Measurements from ENCODE around the gene CDNF. TPM values are rescaled to one million over a fixed set of nuclear protein-coding genes. Genes with fewer than 3 reads are reported as not detected.

CDNF gene
- total and polyA plus RNA-seq, 4 donors = 1.5 to 5.9 (median 2.9) TPM

DNA sequence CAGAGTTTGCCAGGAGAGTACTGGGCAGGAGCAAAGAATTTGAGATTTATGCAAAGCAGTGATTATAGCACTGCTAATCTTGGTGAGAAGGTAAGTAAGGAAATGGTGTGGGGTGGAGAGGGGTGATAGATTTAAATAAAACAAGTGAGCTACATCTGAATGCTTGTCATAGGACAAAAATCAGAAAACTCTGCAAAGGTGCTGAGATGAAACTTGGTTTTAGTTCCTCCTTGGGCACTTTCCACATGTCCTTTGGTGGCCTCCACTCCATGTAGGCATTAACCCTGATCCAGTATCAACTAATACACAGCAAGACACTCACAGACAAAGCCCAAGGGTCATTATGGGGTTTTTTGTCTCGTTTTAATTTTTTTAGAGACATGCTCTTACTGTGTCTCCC lies 37.4 kb downstream of the CDNF start:
- no peak overlapping the region for H3K9ac ChIP-seq (ENCODE audit: low read depth in 1 of 2, low read length in 2 of 2)
- H3K9me3 ChIP-seq (ENCODE audit: control insufficient read depth in 4 of 4, low read length in 3 of 4) = no peaks in the 10 kb centered on the region
- no peaks in the 10 kb centered on the region for H3K27me3 ChIP-seq (ENCODE audit: control insufficient read depth in 4 of 4, insufficient read depth in 4 of 4, low read length in 3 of 4)
- no peak overlapping the region for H3K4me3 ChIP-seq (ENCODE audit: low read depth in 1 of 3, low read length in 3 of 3)
- no peaks in the 10 kb centered on the region for H3K4me1 ChIP-seq (ENCODE audit: control insufficient read depth in 4 of 4, insufficient read depth in 4 of 4, low read length in 3 of 4)
- 41% methylated on average over 1 of the region's 1 CpG for WGBS
- DNase-seq (ENCODE audit: low spot score) = no peak
- TF ChIP-seq, protein P1, sequence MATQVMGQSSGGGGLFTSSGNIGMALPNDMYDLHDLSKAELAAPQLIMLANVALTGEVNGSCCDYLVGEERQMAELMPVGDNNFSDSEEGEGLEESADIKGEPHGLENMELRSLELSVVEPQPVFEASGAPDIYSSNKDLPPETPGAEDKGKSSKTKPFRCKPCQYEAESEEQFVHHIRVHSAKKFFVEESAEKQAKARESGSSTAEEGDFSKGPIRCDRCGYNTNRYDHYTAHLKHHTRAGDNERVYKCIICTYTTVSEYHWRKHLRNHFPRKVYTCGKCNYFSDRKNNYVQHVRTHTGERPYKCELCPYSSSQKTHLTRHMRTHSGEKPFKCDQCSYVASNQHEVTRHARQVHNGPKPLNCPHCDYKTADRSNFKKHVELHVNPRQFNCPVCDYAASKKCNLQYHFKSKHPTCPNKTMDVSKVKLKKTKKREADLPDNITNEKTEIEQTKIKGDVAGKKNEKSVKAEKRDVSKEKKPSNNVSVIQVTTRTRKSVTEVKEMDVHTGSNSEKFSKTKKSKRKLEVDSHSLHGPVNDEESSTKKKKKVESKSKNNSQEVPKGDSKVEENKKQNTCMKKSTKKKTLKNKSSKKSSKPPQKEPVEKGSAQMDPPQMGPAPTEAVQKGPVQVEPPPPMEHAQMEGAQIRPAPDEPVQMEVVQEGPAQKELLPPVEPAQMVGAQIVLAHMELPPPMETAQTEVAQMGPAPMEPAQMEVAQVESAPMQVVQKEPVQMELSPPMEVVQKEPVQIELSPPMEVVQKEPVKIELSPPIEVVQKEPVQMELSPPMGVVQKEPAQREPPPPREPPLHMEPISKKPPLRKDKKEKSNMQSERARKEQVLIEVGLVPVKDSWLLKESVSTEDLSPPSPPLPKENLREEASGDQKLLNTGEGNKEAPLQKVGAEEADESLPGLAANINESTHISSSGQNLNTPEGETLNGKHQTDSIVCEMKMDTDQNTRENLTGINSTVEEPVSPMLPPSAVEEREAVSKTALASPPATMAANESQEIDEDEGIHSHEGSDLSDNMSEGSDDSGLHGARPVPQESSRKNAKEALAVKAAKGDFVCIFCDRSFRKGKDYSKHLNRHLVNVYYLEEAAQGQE (IDR thresholded peaks at IDR 0.05) = no peak
- TF ChIP-seq, protein P2, sequence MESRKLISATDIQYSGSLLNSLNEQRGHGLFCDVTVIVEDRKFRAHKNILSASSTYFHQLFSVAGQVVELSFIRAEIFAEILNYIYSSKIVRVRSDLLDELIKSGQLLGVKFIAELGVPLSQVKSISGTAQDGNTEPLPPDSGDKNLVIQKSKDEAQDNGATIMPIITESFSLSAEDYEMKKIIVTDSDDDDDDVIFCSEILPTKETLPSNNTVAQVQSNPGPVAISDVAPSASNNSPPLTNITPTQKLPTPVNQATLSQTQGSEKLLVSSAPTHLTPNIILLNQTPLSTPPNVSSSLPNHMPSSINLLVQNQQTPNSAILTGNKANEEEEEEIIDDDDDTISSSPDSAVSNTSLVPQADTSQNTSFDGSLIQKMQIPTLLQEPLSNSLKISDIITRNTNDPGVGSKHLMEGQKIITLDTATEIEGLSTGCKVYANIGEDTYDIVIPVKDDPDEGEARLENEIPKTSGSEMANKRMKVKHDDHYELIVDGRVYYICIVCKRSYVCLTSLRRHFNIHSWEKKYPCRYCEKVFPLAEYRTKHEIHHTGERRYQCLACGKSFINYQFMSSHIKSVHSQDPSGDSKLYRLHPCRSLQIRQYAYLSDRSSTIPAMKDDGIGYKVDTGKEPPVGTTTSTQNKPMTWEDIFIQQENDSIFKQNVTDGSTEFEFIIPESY (IDR thresholded peaks at IDR 0.05) = no peak
- TF ChIP-seq, protein P3, sequence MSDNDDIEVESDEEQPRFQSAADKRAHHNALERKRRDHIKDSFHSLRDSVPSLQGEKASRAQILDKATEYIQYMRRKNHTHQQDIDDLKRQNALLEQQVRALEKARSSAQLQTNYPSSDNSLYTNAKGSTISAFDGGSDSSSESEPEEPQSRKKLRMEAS (IDR thresholded peaks at IDR 0.05) = no peak
- TF ChIP-seq YY1 (IDR thresholded peaks at IDR 0.05) (no peak), GABPA (IDR thresholded peaks at IDR 0.05 in 1 of 2, conservative IDR thresholded peaks at IDR 0.05 in 1 of 2) (no peak), RAD21 (IDR thresholded peaks at IDR 0.05) (no peak), HNF4G (IDR thresholded peaks at IDR 0.05) (no peak), FOXA2 (IDR thresholded peaks at IDR 0.05) (no peak), SP1 (IDR thresholded peaks at IDR 0.05) (no peak), TAF1 (conservative IDR thresholded peaks at IDR 0.05) (no peak), RXRA (IDR thresholded peaks at IDR 0.05) (no peak), JUND (IDR thresholded peaks at IDR 0.05) (no peak), FOXA1 (IDR thresholded peaks at IDR 0.05) (no peak)
- H3K36me3 ChIP-seq (ENCODE audit: control insufficient read depth in 4 of 4, insufficient read depth in 3 of 4, low read depth in 1 of 4, low read length in 3 of 4) = no peaks in the 10 kb centered on the region
- H3K27ac ChIP-seq (ENCODE audit: low read depth in 1 of 2, low read length in 2 of 2) = no peak overlapping the region

DNA sequence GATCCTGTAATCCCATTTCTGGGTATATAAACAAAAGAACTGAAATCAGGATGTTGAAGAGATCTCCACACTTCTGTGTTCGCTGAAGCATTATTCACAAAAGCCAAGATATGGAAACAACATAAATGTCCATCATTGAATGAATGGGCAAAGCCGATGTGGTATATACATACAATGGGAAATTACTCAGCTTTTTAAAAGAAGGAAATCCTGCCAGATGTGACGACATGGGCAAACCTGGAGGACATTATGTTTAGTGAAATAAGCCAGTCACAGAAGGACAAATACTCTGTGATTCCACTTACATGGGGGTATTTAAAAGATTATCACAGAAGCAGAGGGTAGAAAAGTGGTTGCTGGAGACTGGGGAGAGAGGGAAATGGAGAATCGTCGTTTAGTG lies 39.2 kb downstream of the CDNF start:
- no peak overlapping the region for H3K9ac ChIP-seq (ENCODE audit: low read depth in 1 of 2, low read length in 2 of 2)
- no peak overlapping the region for H3K27ac ChIP-seq (ENCODE audit: low read depth in 1 of 2, low read length in 2 of 2)
- no peaks in the 10 kb centered on the region for H3K36me3 ChIP-seq (ENCODE audit: control insufficient read depth in 4 of 4, insufficient read depth in 3 of 4, low read depth in 1 of 4, low read length in 3 of 4)
- H3K9me3 ChIP-seq (ENCODE audit: control insufficient read depth in 4 of 4, low read length in 3 of 4) = no peaks in the 10 kb centered on the region
- no peak overlapping the region for H3K4me3 ChIP-seq (ENCODE audit: low read depth in 1 of 3, low read length in 3 of 3)
- DNase-seq (ENCODE audit: low spot score) = no peak
- no peaks in the 10 kb centered on the region for H3K27me3 ChIP-seq (ENCODE audit: control insufficient read depth in 4 of 4, insufficient read depth in 4 of 4, low read length in 3 of 4)
- H3K4me1 ChIP-seq (ENCODE audit: control insufficient read depth in 4 of 4, insufficient read depth in 4 of 4, low read length in 3 of 4) = no peaks in the 10 kb centered on the region
- WGBS = 43% methylated on average over 5 of the region's 5 CpGs
- TF ChIP-seq JUND (IDR thresholded peaks at IDR 0.05) (no peak), SP1 (IDR thresholded peaks at IDR 0.05) (no peak), FOXA1 (IDR thresholded peaks at IDR 0.05) (no peak), FOXA2 (IDR thresholded peaks at IDR 0.05) (no peak), TAF1 (conservative IDR thresholded peaks at IDR 0.05) (no peak), RXRA (IDR thresholded peaks at IDR 0.05) (no peak), RAD21 (IDR thresholded peaks at IDR 0.05) (no peak), GABPA (IDR thresholded peaks at IDR 0.05 in 1 of 2, conservative IDR thresholded peaks at IDR 0.05 in 1 of 2) (no peak), HNF4A (conservative IDR thresholded peaks at IDR 0.05) (no peak), NR2F2 (IDR thresholded peaks at IDR 0.05) (no peak), EGR1 (IDR thresholded peaks at IDR 0.05; ENCODE audit: low read depth in 2 of 2) (no peak), HNF4G (IDR thresholded peaks at IDR 0.05) (no peak)
- TF ChIP-seq, protein P4, sequence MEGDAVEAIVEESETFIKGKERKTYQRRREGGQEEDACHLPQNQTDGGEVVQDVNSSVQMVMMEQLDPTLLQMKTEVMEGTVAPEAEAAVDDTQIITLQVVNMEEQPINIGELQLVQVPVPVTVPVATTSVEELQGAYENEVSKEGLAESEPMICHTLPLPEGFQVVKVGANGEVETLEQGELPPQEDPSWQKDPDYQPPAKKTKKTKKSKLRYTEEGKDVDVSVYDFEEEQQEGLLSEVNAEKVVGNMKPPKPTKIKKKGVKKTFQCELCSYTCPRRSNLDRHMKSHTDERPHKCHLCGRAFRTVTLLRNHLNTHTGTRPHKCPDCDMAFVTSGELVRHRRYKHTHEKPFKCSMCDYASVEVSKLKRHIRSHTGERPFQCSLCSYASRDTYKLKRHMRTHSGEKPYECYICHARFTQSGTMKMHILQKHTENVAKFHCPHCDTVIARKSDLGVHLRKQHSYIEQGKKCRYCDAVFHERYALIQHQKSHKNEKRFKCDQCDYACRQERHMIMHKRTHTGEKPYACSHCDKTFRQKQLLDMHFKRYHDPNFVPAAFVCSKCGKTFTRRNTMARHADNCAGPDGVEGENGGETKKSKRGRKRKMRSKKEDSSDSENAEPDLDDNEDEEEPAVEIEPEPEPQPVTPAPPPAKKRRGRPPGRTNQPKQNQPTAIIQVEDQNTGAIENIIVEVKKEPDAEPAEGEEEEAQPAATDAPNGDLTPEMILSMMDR (IDR thresholded peaks at IDR 0.05; ENCODE audit: low read depth, low read length, missing input control) = no peak
- TF ChIP-seq, protein P5, sequence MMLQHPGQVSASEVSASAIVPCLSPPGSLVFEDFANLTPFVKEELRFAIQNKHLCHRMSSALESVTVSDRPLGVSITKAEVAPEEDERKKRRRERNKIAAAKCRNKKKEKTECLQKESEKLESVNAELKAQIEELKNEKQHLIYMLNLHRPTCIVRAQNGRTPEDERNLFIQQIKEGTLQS (IDR thresholded peaks at IDR 0.05) = no peak
- TF ChIP-seq, protein P1 (IDR thresholded peaks at IDR 0.05) = no peak
- TF ChIP-seq, protein P3 (IDR thresholded peaks at IDR 0.05) = no peak
- TF ChIP-seq, protein P2 (IDR thresholded peaks at IDR 0.05) = no peak
